Measurements from ENCODE around the gene MAPK10.

MAPK10 gene

DNA sequence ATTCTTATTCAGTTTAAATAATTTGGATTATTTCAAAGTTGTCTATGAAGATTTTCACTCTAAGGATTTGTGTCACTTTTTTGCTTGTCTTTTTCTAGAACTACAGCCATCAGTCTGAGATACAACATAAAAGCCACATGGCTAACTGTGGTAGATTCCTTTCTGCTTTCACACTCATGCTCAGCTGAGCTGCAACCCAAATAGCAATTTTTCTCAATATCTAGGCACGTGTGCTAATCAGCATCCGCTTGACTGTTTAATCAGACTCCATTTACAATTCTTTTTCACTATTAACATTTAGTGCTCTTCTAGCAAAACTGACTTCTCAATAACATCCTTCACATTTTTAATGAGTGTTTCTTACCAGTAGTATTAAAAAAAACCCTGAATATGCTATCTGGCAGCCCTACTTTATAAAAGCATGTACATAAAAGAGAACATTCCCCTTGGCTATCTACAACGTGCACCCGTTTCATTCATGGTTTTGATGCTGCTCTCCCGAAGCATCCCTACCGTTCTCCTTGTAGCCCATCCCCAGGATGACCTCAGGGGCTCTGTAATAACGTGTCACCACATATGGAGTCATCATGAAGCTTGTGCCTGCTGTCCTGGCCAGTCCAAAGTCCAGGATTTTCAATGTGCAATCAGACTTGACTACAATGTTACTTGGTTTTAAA, 259.2 kb downstream of the MAPK10 start:
- Histone ChIP-seq H4K8ac (ENCODE audit: low read depth, low read length) (no peak overlapping the region), H3K4me1 (ENCODE audit: control insufficient read depth in 1 of 2, insufficient read depth in 2 of 2, low read length in 2 of 2) (no peaks in the 10 kb centered on the region), H2BK12ac (ENCODE audit: low read length) (no peak overlapping the region), H3K9me3 (ENCODE audit: insufficient read depth, low read depth, low read length) (no peaks in the 10 kb centered on the region), H3K36me3 (ENCODE audit: control insufficient read depth in 1 of 2, insufficient read depth in 2 of 2, low read length in 2 of 2) (no peaks in the 10 kb centered on the region), H2AFZ (ENCODE audit: insufficient read depth, low read length, poor library complexity) (no peak overlapping the region), H3K79me1 (ENCODE audit: low read length) (no peaks in the 10 kb centered on the region), H2AK5ac (ENCODE audit: low read length) (no peak overlapping the region), H3K23ac (ENCODE audit: low read length) (no peak overlapping the region), H3K79me2 (ENCODE audit: control insufficient read depth, insufficient read depth, low read length, poor library complexity) (no peaks in the 10 kb centered on the region), H3K4me2 (ENCODE audit: low read length) (no peak overlapping the region), H2BK120ac (ENCODE audit: insufficient read depth, low read length, poor library complexity) (no peak overlapping the region), H4K91ac (ENCODE audit: low read depth, low read length) (no peak overlapping the region), H3K27me3 (ENCODE audit: insufficient read depth, low read length) (no peaks in the 10 kb centered on the region), H3K18ac (ENCODE audit: low read length) (no peak overlapping the region), H2BK5ac (ENCODE audit: low read depth, low read length, poor library complexity) (no peak overlapping the region), H3K4me3 (ENCODE audit: low read depth, low read length) (no peak overlapping the region), H4K12ac (ENCODE audit: low read depth, low read length) (no peak overlapping the region), H3K14ac (ENCODE audit: low read length) (no peak overlapping the region), H3K9ac (ENCODE audit: low read length) (no peak overlapping the region), H3K4ac (ENCODE audit: low read depth, low read length) (no peak overlapping the region), H3K27ac (ENCODE audit: low read depth, low read length) (no peak overlapping the region)
- DNase-seq, result no peak
- WGBS (ENCODE audit: extremely low coverage, insufficient coverage, insufficient read length), result no CpG with 5 or more reads among the region's 7 CpGs

DNA sequence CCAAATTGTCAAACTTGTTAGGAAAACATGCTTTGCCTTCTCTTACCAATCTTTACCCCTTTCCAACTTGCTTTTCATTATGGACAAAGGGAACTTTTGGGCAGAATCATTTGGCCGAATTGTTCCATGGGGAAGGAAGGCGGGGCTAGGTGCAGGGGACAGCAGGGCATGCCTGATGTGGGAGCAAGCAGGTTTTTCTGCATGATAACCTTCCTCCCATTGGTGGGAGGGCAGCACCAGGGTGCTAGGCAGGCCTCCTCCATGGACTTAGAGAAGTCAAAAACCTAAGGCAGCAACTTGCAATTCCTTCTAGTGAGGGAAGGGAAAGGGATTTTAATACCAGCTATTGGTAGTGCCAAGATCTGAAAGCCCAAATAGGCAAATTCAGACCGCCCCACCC, 260.5 kb downstream of the MAPK10 start:
- Histone ChIP-seq H3K27me3 (ENCODE audit: insufficient read depth, low read length) (no peaks in the 10 kb centered on the region), H4K12ac (ENCODE audit: low read depth, low read length) (no peak overlapping the region), H3K23ac (ENCODE audit: low read length) (no peak overlapping the region), H3K79me1 (ENCODE audit: low read length) (no peaks in the 10 kb centered on the region), H2AFZ (ENCODE audit: insufficient read depth, low read length, poor library complexity) (no peak overlapping the region), H3K27ac (ENCODE audit: low read depth, low read length) (no peak overlapping the region), H3K9ac (ENCODE audit: low read length) (no peak overlapping the region), H3K79me2 (ENCODE audit: control insufficient read depth, insufficient read depth, low read length, poor library complexity) (no peaks in the 10 kb centered on the region), H3K4me1 (ENCODE audit: control insufficient read depth in 1 of 2, insufficient read depth in 2 of 2, low read length in 2 of 2) (no peaks in the 10 kb centered on the region), H3K18ac (ENCODE audit: low read length) (no peak overlapping the region), H3K36me3 (ENCODE audit: control insufficient read depth in 1 of 2, insufficient read depth in 2 of 2, low read length in 2 of 2) (no peaks in the 10 kb centered on the region), H3K4me2 (ENCODE audit: low read length) (no peak overlapping the region), H4K91ac (ENCODE audit: low read depth, low read length) (no peak overlapping the region), H3K4ac (ENCODE audit: low read depth, low read length) (no peak overlapping the region), H3K9me3 (ENCODE audit: insufficient read depth, low read depth, low read length) (no peaks in the 10 kb centered on the region), H2BK12ac (ENCODE audit: low read length) (no peak overlapping the region), H2BK5ac (ENCODE audit: low read depth, low read length, poor library complexity) (no peak overlapping the region), H4K8ac (ENCODE audit: low read depth, low read length) (no peak overlapping the region), H3K4me3 (ENCODE audit: low read depth, low read length) (no peak overlapping the region), H2BK120ac (ENCODE audit: insufficient read depth, low read length, poor library complexity) (no peak overlapping the region), H2AK5ac (ENCODE audit: low read length) (no peak overlapping the region), H3K14ac (ENCODE audit: low read length) (no peak overlapping the region)
- DNase-seq, result no peak
- WGBS (ENCODE audit: extremely low coverage, insufficient coverage, insufficient read length), result no CpG with 5 or more reads among the region's 3 CpGs

DNA sequence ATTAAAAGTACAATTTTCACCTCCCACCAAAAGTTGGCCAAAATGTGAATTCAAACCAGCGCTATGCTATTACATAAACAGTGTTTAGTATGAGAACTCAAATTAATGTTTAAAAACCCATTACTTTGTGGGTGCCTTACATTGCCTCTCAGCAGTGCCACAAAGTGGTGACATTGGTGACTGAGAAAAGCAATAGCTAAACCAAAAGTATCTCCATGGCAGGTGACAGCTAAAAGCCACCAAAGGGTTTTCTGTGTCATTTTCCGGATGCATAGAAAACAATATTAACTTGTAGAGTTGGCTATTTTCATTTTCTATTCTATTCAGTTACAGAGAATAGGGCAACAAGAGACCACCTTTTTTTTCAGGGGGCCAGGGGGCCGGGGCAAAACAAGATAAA, 261.2 kb downstream of the MAPK10 start:
- no peak overlapping the region for H3K9ac ChIP-seq (ENCODE audit: low read length)
- no peak overlapping the region for H3K27ac ChIP-seq (ENCODE audit: low read depth, low read length)
- H2BK12ac ChIP-seq (ENCODE audit: low read length), result no peak overlapping the region
- H3K4ac ChIP-seq (ENCODE audit: low read depth, low read length), result no peak overlapping the region
- no peaks in the 10 kb centered on the region for H3K79me1 ChIP-seq (ENCODE audit: low read length)
- no peak overlapping the region for H2AK5ac ChIP-seq (ENCODE audit: low read length)
- H2AFZ ChIP-seq (ENCODE audit: insufficient read depth, low read length, poor library complexity), result no peak overlapping the region
- DNase-seq, result no peak
- H3K23ac ChIP-seq (ENCODE audit: low read length), result no peak overlapping the region
- no peak overlapping the region for H2BK120ac ChIP-seq (ENCODE audit: insufficient read depth, low read length, poor library complexity)
- H3K36me3 ChIP-seq (ENCODE audit: control insufficient read depth in 1 of 2, insufficient read depth in 2 of 2, low read length in 2 of 2), result no peaks in the 10 kb centered on the region
- no peaks in the 10 kb centered on the region for H3K79me2 ChIP-seq (ENCODE audit: control insufficient read depth, insufficient read depth, low read length, poor library complexity)
- no peak overlapping the region for H2BK5ac ChIP-seq (ENCODE audit: low read depth, low read length, poor library complexity)
- no peak overlapping the region for H4K91ac ChIP-seq (ENCODE audit: low read depth, low read length)
- H3K4me3 ChIP-seq (ENCODE audit: low read depth, low read length), result no peak overlapping the region
- no peak overlapping the region for H4K12ac ChIP-seq (ENCODE audit: low read depth, low read length)
- no peak overlapping the region for H4K8ac ChIP-seq (ENCODE audit: low read depth, low read length)
- H3K9me3 ChIP-seq (ENCODE audit: insufficient read depth, low read depth, low read length), result no peaks in the 10 kb centered on the region
- no peaks in the 10 kb centered on the region for H3K4me1 ChIP-seq (ENCODE audit: control insufficient read depth in 1 of 2, insufficient read depth in 2 of 2, low read length in 2 of 2)
- no peak overlapping the region for H3K14ac ChIP-seq (ENCODE audit: low read length)
- WGBS (ENCODE audit: extremely low coverage, insufficient coverage, insufficient read length), result no CpG with 5 or more reads among the region's 3 CpGs
- H3K18ac ChIP-seq (ENCODE audit: low read length), result no peak overlapping the region
- no peaks in the 10 kb centered on the region for H3K27me3 ChIP-seq (ENCODE audit: insufficient read depth, low read length)
- H3K4me2 ChIP-seq (ENCODE audit: low read length), result no peak overlapping the region

DNA sequence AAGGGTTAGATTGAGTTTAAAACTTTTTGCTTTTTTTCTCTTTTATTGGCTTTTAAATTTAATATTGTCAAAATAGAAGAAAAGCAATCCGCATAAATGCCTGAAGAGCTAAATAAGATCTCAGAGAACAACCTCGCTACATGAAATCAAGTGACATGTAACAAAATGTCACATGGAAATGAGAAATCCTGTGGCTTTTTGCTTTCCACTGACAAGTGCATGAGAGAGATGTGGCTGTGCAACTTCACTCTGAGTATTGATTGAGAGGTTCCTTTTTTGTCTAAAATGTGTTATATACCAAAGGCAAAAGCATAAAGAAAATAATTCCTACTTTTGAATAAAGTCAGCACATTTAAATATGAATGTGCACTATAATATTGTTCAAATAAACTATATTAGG, 263.5 kb downstream of the MAPK10 start:
- Histone ChIP-seq H3K18ac (ENCODE audit: low read length) (no peak overlapping the region), H3K27me3 (ENCODE audit: insufficient read depth, low read length) (no peaks in the 10 kb centered on the region), H2BK5ac (ENCODE audit: low read depth, low read length, poor library complexity) (no peak overlapping the region), H3K79me2 (ENCODE audit: control insufficient read depth, insufficient read depth, low read length, poor library complexity) (no peaks in the 10 kb centered on the region), H4K8ac (ENCODE audit: low read depth, low read length) (no peak overlapping the region), H3K23ac (ENCODE audit: low read length) (no peak overlapping the region), H3K9me3 (ENCODE audit: insufficient read depth, low read depth, low read length) (no peaks in the 10 kb centered on the region), H3K27ac (ENCODE audit: low read depth, low read length) (no peak overlapping the region), H3K4ac (ENCODE audit: low read depth, low read length) (no peak overlapping the region), H3K4me1 (ENCODE audit: control insufficient read depth in 1 of 2, insufficient read depth in 2 of 2, low read length in 2 of 2) (no peaks in the 10 kb centered on the region), H3K36me3 (ENCODE audit: control insufficient read depth in 1 of 2, insufficient read depth in 2 of 2, low read length in 2 of 2) (no peaks in the 10 kb centered on the region), H2AFZ (ENCODE audit: insufficient read depth, low read length, poor library complexity) (no peak overlapping the region), H3K14ac (ENCODE audit: low read length) (no peak overlapping the region), H2AK5ac (ENCODE audit: low read length) (no peak overlapping the region), H3K79me1 (ENCODE audit: low read length) (no peaks in the 10 kb centered on the region), H3K9ac (ENCODE audit: low read length) (no peak overlapping the region), H3K4me3 (ENCODE audit: low read depth, low read length) (no peak overlapping the region), H2BK120ac (ENCODE audit: insufficient read depth, low read length, poor library complexity) (no peak overlapping the region), H2BK12ac (ENCODE audit: low read length) (no peak overlapping the region), H4K91ac (ENCODE audit: low read depth, low read length) (no peak overlapping the region), H3K4me2 (ENCODE audit: low read length) (no peak overlapping the region), H4K12ac (ENCODE audit: low read depth, low read length) (no peak overlapping the region)
- WGBS (ENCODE audit: extremely low coverage, insufficient coverage, insufficient read length), result no CpG with 5 or more reads among the region's 2 CpGs
- DNase-seq, result no peak
